Parathyroid adenoma (tissue), 2 donors: ENCODE data around the gene SLC6A4.

Experiments used
- H2AFZ ChIP-seq: fragments of 300-600 bp; sonication (generic); one replicate; pipeline ENCODE4 v1.7.0; 2017; ENCODE audit warnings: antibody characterized with exemption, mild to moderate bottlenecking
- H3K27ac ChIP-seq: fragments of 300-600 bp; sonication (generic); one replicate; pipeline ENCODE4 v1.7.0; 2017
- H3K27me3 ChIP-seq: fragments of 300-600 bp; sonication (generic); one replicate; pipeline ENCODE4 v1.7.0; 2017; ENCODE audit warnings: low read length; ENCODE audit not compliant: control insufficient read depth, insufficient read depth
- H3K36me3 ChIP-seq: fragments of 300-600 bp; sonication (generic); one replicate; pipeline ENCODE4 v1.7.0; 2017; ENCODE audit warnings: low read length; ENCODE audit not compliant: control insufficient read depth, insufficient read depth
- H3K4me1 ChIP-seq: fragments of 300-600 bp; sonication (generic); one replicate; pipeline ENCODE4 v1.7.0; 2017; ENCODE audit warnings: control low read depth
- H3K4me2 ChIP-seq: fragments of 300-600 bp; sonication (generic); one replicate; pipeline ENCODE4 v1.7.0; 2017; ENCODE audit warnings: low read length
- H3K4me3 ChIP-seq: fragments of 300-600 bp; sonication (generic); one replicate; pipeline ENCODE4 v1.7.0; 2017; ENCODE audit warnings: low read depth, low read length
- H3K79me2 ChIP-seq: fragments of 300-600 bp; sonication (generic); one replicate; pipeline ENCODE4 v1.7.0; 2017; ENCODE audit warnings: control low read depth
- H3K9ac ChIP-seq: fragments of 300-600 bp; sonication (generic); one replicate; pipeline ENCODE4 v1.7.0; 2017; ENCODE audit warnings: mild to moderate bottlenecking
- H3K9me3 ChIP-seq: fragments of 300-600 bp; sonication (generic); one replicate; pipeline ENCODE4 v1.7.0; 2017; ENCODE audit warnings: low read length; ENCODE audit not compliant: control insufficient read depth
- TF ChIP-seq, protein P1 (sequence below): fragments of 300-600 bp; sonication (generic); IDR thresholded peaks from one replicate; pipeline ENCODE4 v1.7.0; 2017; ENCODE audit warnings: antibody characterized with exemption, mild to moderate bottlenecking
- donor health status: primary hyperparathyroidism.

Gene SLC6A4

DNA sequence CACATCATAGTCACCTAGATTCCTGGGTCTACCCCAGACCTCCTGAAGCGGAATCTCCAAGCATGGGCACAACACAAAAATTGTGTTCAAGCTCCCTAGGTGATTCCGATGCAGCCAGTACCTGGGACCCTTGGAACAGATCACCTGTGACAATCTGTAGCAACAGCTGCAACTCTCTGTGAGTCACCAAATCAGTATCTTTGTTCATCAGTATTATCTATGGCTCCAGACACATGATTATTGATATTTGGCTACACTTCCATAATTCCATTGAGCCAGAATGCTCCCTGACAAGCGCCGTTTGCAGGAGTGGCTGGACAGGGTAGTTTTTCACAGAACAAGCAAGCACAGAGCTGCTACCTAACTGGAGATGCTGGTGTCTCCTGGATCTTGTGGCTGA lies 16.2 kb downstream of the SLC6A4 start:
- TF ChIP-seq, protein P1, sequence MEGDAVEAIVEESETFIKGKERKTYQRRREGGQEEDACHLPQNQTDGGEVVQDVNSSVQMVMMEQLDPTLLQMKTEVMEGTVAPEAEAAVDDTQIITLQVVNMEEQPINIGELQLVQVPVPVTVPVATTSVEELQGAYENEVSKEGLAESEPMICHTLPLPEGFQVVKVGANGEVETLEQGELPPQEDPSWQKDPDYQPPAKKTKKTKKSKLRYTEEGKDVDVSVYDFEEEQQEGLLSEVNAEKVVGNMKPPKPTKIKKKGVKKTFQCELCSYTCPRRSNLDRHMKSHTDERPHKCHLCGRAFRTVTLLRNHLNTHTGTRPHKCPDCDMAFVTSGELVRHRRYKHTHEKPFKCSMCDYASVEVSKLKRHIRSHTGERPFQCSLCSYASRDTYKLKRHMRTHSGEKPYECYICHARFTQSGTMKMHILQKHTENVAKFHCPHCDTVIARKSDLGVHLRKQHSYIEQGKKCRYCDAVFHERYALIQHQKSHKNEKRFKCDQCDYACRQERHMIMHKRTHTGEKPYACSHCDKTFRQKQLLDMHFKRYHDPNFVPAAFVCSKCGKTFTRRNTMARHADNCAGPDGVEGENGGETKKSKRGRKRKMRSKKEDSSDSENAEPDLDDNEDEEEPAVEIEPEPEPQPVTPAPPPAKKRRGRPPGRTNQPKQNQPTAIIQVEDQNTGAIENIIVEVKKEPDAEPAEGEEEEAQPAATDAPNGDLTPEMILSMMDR = no peak
- Histone ChIP-seq H3K4me2 (no peak overlapping the region), H3K9me3 (no peaks in the 10 kb centered on the region), H3K27ac (no peak overlapping the region), H3K79me2 (no peaks in the 10 kb centered on the region), H3K36me3 (no peaks in the 10 kb centered on the region), H3K9ac (no peak overlapping the region), H2AFZ (no peak overlapping the region), H3K4me1 (no peaks in the 10 kb centered on the region), H3K4me3 (no peak overlapping the region), H3K27me3 (no peaks in the 10 kb centered on the region)

DNA sequence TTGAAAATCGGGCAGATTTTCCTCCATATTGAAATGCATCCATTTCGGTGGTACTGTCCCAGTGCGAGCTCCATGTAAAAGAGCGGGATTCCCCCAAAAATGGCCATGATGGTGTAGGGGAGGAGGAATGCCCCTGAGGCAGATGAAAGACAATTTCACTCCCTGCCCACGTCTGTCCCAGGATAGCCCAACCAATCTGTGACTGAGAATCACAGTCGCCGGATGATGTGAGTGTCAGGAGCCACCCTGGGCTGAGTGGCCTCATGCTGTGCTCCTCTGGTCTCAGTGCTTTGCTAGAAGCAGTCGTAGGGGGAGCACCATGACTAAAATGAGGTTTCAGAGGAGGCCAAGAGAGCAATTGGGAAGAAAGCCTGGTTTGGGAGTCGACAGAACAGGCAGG lies 16.7 kb downstream of the SLC6A4 start:
- no peaks in the 10 kb centered on the region for H3K9me3 ChIP-seq
- no peaks in the 10 kb centered on the region for H3K36me3 ChIP-seq
- H2AFZ ChIP-seq = no peak overlapping the region
- no peak overlapping the region for H3K4me3 ChIP-seq
- H3K4me1 ChIP-seq = no peaks in the 10 kb centered on the region
- H3K79me2 ChIP-seq = no peaks in the 10 kb centered on the region
- no peak overlapping the region for H3K9ac ChIP-seq
- H3K4me2 ChIP-seq = no peak overlapping the region
- no peaks in the 10 kb centered on the region for H3K27me3 ChIP-seq
- TF ChIP-seq, protein P1 = no peak
- no peak overlapping the region for H3K27ac ChIP-seq

DNA sequence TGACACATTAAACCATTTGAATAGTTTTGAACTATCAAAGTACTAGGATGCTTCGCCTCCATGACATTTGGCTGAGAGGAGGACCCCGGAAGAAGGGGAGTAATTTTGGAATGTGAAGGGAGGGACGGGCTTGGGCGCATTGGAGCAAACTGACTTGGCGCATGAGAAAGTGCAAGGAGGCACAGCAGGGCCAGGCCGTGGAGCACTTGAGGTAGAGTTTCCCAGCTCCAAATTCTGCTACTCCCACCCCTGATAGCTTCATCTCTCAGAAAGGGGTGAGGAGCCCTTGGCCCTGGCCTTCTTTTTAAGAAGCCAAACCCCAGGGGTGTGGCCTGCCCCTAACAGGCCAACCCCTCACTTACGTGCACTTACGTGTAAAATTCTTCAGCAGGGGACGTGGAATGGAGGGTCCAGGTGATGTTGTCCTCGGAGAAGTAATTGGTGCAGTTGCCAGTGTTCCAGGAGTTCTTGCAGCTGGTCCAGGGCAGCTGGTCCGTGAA lies 17.7 kb downstream of the SLC6A4 start:
- no peak overlapping the region for H3K27ac ChIP-seq

DNA sequence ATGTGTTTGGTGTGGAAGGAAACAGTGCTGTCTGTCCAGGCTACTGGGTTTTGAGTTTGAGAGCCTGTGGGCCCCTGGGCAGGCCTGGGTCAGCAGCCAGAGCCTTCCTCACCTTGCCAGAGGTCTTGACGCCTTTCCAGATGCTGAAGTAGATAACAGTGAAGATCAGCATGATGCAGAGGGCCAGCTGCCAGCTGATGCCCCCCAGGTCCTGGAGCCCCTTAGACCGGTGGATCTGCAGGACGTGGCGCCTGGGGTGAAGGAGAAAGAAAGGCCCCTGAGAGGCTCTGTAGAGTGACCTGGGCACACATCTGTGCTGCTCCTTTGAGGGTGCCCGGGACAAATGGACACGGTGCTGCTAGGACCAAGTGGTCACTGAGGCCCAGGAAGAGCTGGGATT lies 18.4 kb downstream of the SLC6A4 start:
- Histone ChIP-seq H3K9me3 (no peaks in the 10 kb centered on the region), H3K4me1 (no peaks in the 10 kb centered on the region), H3K27ac (no peak overlapping the region), H3K27me3 (no peaks in the 10 kb centered on the region), H3K4me3 (no peak overlapping the region), H3K79me2 (no peaks in the 10 kb centered on the region), H2AFZ (no peak overlapping the region), H3K9ac (no peak overlapping the region), H3K36me3 (no peaks in the 10 kb centered on the region), H3K4me2 (no peak overlapping the region)
- TF ChIP-seq, protein P1 = no peak

More for the DNA sequence above, 17.7 kb downstream of the SLC6A4 start:
- no peaks in the 10 kb centered on the region for H3K79me2 ChIP-seq
- no peak overlapping the region for H3K4me2 ChIP-seq
- TF ChIP-seq, protein P1 = no peak
- no peak overlapping the region for H3K9ac ChIP-seq
- H2AFZ ChIP-seq = no peak overlapping the region
- H3K27me3 ChIP-seq = no peaks in the 10 kb centered on the region
- no peak overlapping the region for H3K4me3 ChIP-seq
- H3K36me3 ChIP-seq = no peaks in the 10 kb centered on the region
- no peaks in the 10 kb centered on the region for H3K9me3 ChIP-seq
- H3K4me1 ChIP-seq = no peaks in the 10 kb centered on the region

DNA sequence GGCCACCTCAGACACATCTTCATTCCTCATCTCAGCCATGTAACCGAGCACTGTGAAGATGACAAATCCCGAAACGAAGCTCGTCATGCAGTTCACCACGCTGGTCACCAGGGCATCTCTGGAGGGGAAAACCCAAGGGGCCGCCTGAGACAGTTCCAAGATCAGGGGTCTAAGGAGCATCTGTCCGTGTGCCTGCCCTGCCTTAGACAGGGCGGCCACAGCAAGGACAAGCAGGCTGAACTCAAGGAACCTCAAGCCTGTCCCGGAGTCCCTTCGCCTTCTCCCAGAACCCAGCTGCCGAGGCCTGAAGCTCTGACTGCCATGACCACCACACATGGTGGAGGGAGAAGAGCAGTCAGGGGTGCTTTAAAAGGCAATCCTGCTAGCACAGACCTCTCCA lies 22.7 kb downstream of the SLC6A4 start:
- H3K9ac ChIP-seq = no peak overlapping the region
- no peaks in the 10 kb centered on the region for H3K36me3 ChIP-seq

More for the DNA sequence above, 22.7 kb downstream of the SLC6A4 start:
- Histone ChIP-seq H3K4me1 (peaks cover 9% of the 10 kb centered on the region), H3K27ac (no peak overlapping the region), H3K79me2 (no peaks in the 10 kb centered on the region), H3K4me3 (no peak overlapping the region), H2AFZ (no peak overlapping the region), H3K9me3 (no peaks in the 10 kb centered on the region), H3K27me3 (no peaks in the 10 kb centered on the region), H3K4me2 (no peak overlapping the region)
- TF ChIP-seq, protein P1 = no peak
